Fibroblast of villous mesenchyme (primary cell): ENCODE data around the gene KCNQ5. TPM values are rescaled to one million over a fixed set of nuclear protein-coding genes. Genes with fewer than 3 reads are reported as not detected.
"Not testable (repeated sequence)": the region's sequence is repeated elsewhere in the genome, so short reads cannot be mapped to it uniquely, and the experiment has no call there.

Source experiments
- DNase-seq: peaks from one replicate; pipeline ENCODE4 v3.0.0-alpha.2; 2010; ENCODE audit warnings: low read depth
- H3K4me3 ChIP-seq: 2 replicates; pipeline ENCODE4 v1.5.1; 2011; ENCODE audit warnings: low read depth, mild to moderate bottlenecking, low read length
- CTCF ChIP-seq: IDR thresholded peaks from 2 replicates; pipeline ENCODE4 v1.5.1; 2012; ENCODE audit warnings: low read depth, mild to moderate bottlenecking, low read length; ENCODE audit not compliant: insufficient read depth
- total RNA-seq: library from RNA; depleted of rRNA; stranded (reverse); fragments of >200 nt; gene quantifications from 2 replicates; pipeline ENCODE4 v1.2.3, GENCODE V29; 2012

Gene KCNQ5
- total RNA-seq, 1 donor = 0.86 TPM

DNA sequence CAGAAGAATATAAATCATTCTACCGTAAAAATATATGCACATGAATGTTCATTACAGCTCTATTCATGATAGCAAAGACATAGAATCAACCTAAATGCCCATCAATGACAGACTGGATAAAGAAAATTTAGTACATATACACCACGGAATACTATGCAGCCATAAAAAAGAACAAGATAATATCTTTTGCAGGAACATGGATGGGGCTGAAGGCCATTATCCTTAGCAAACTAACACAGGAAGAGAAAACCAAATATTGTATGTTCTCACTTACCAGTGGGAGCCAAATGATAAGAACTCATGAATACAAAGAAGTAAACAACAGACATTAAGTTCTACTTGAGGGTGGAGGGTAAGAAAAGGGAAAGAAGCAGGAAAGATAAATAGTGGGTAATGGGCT lies 595.0 kb downstream of the KCNQ5 start:
- DNase-seq = no peak
- no peak overlapping the region for H3K4me3 ChIP-seq
- no peak for TF ChIP-seq CTCF

DNA sequence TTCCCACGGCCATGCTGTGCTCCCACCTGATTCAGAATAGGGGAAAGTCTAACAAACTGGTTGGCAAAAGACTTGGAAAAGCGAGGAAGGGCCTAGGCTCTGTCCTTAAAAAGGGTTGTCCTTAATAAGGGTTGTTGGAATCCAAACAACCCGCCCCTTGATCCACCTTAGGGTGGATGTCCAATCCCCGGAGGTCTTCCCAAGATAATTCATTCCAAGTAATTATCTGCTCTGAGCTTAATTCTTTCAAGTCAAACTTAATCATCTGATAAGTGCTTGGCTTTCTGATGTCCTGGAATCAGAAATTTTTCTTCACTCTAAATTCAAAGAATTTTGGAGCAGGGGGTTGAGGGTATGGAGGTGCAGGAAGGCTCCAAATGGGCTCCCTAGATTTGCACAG lies 603.5 kb downstream of the KCNQ5 start, which contains the start of gene KHDC1L:
TSS of gene KHDC1L (minus strand) at position 101 of the 400 bp plus-strand sequence. CDS start at position 13, 88 bp downstream.
- no peak for TF ChIP-seq CTCF
- DNase-seq = no peak
- H3K4me3 ChIP-seq = no peak within 1 kb of the TSS

DNA sequence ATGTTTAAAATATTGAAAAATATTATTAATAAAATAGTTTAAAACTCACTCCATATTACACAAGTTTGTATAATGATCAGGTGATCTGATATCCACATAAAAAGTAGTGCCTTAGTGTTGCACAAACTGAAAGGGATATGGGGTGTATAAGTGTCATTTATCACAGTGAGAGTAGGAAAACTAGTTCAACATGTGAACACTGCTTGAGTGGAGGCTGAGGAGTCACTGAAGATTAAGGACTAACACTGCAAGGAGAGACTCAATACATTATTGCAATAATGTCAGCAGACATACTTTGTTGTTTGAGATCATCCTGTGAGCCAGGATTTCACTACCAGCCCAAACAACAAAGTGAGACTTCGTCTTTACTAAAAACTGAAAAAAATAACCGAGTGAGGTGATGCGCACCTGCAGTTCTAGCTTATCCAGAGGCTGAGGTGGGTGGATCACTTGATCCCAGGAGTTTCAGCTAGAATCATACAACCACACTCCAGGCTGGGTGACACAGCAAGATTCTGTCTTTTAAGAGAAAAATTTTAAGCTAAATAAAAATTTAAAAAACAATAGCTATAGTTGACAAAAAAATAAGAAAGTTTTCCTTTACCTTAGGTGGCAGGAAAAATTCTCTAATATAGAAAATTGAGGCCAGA lies 605.9 kb downstream of the KCNQ5 start:
- no peak for DNase-seq
- no peak for TF ChIP-seq CTCF
- H3K4me3 ChIP-seq = no peak overlapping the region

DNA sequence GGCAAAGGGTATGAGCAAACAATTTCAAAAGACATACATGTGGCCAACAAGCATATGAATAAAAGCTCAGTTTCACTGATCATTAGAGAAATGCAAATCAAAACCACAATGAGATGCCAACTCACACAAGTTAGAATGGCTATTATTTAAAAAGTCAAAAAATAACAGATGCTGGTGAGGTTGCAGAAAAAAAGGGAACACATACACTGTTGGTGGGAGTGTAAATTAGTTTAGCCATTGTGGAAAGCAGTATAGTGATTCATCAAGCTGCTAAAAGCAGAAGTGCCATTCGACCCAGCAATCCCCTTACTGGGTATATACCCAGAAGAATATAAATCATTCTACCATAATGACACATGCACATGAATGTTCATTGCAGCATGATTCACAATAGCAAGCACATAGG lies 610.1 kb downstream of the KCNQ5 start:
- H3K4me3 ChIP-seq = no peak overlapping the region
- DNase-seq = no peak
- TF ChIP-seq CTCF = no peak

- no peak for TF ChIP-seq CTCF
- DNase-seq = no peak
Measured at GRCh38 chr6:73233048-73233447, 611.2 kb downstream of the KCNQ5 start.

DNA sequence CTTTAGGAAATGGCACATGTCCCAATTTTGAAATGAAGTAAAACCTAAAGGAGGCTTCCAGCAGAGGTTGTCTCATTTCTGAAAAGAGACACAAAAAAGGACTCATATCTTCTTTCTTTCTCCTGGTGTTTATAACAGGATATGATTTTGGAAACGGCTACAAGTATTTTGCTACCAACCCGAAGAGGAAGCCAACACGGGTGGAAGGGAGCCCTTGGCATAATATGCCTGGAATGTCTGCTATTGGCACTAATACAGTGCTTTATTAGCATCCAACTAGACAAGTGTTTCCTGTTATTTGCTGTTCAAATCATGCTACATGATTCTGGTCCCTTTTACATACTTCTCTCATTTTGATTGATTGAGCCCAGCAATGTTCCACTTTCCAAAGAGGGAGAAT lies 612.1 kb downstream of the KCNQ5 start:
- not testable (repeated sequence) for DNase-seq

More at GRCh38 chr6:73233048-73233447, 611.2 kb downstream of the KCNQ5 start:
- H3K4me3 ChIP-seq = no peak overlapping the region

GRCh38 chr6:73234733-73235132 lies 612.9 kb downstream of the KCNQ5 start:
- no peak for TF ChIP-seq CTCF
- peak; percentile 65 for DNase-seq
- H3K4me3 ChIP-seq = no peak overlapping the region

More for the DNA sequence above, 612.1 kb downstream of the KCNQ5 start:
- not testable (repeated sequence) for H3K4me3 ChIP-seq
